ENCODE measurements around the gene CNIH1.

DNA sequence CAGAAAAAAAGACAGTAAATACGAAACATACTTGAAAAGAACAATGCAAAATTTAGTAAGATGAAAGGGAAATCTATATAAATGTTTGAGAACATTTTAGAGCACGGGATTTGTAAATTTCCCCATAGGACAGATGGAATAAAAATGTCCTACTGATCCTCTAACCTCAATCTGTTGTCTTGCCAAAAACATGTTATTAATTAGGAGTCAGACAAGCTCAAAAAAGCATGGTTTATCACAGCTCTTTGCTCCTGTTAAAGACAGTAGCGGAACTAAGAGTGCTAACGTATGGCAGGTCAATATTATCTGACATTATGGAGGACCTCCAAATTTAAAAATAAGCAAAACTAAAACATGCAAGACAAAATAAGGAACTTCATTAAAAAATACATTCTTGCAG lies 34.7 kb upstream of the CNIH1 start:
- TF ChIP-seq POLR2AphosphoS5 (IDR thresholded peaks at IDR 0.05; ENCODE audit: low read depth, low read length) (no peak), TAF1 (IDR thresholded peaks at IDR 0.05; ENCODE audit: borderline replicate concordance, insufficient read depth, low read length) (no peak), SIN3A (IDR thresholded peaks at IDR 0.05; ENCODE audit: borderline replicate concordance, insufficient read depth, low read length) (no peak), FOXP2 (optimal IDR thresholded peaks at IDR 0.05; ENCODE audit: borderline replicate concordance, extremely low read depth, extremely low read length, insufficient read depth) (no peak)
- TF ChIP-seq, protein P1, sequence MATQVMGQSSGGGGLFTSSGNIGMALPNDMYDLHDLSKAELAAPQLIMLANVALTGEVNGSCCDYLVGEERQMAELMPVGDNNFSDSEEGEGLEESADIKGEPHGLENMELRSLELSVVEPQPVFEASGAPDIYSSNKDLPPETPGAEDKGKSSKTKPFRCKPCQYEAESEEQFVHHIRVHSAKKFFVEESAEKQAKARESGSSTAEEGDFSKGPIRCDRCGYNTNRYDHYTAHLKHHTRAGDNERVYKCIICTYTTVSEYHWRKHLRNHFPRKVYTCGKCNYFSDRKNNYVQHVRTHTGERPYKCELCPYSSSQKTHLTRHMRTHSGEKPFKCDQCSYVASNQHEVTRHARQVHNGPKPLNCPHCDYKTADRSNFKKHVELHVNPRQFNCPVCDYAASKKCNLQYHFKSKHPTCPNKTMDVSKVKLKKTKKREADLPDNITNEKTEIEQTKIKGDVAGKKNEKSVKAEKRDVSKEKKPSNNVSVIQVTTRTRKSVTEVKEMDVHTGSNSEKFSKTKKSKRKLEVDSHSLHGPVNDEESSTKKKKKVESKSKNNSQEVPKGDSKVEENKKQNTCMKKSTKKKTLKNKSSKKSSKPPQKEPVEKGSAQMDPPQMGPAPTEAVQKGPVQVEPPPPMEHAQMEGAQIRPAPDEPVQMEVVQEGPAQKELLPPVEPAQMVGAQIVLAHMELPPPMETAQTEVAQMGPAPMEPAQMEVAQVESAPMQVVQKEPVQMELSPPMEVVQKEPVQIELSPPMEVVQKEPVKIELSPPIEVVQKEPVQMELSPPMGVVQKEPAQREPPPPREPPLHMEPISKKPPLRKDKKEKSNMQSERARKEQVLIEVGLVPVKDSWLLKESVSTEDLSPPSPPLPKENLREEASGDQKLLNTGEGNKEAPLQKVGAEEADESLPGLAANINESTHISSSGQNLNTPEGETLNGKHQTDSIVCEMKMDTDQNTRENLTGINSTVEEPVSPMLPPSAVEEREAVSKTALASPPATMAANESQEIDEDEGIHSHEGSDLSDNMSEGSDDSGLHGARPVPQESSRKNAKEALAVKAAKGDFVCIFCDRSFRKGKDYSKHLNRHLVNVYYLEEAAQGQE (IDR thresholded peaks at IDR 0.05; ENCODE audit: insufficient read depth in 1 of 2, low read depth in 2 of 2, low read length in 2 of 2) = no peak
